SK-N-SH treated with all-trans-retinoic acid at 6 μM for 48 hours (cell line): ENCODE measurements around the gene SERPINB8.

Experiments
- ARNTL ChIP-seq: fragments of 450-650 bp; formaldehyde crosslinking; IDR thresholded peaks from 2 replicates; pipeline ENCODE4 v1.5.0; 2020; ENCODE audit warnings: low read depth, mild to moderate bottlenecking, moderate library complexity, borderline replicate concordance
- BACH2 ChIP-seq: fragments of 250-450 bp; sonication (Bioruptor Pico); IDR thresholded peaks from 2 replicates; pipeline ENCODE4 v1.9.0; 2021; ENCODE audit warnings: mild to moderate bottlenecking, borderline replicate concordance
- ESRRG ChIP-seq: fragments of 250-450 bp; sonication (Bioruptor Pico); IDR thresholded peaks from 2 replicates; pipeline ENCODE4 v1.6.1; 2021; ENCODE audit warnings: mild to moderate bottlenecking
- GLIS3 ChIP-seq: fragments of 250-450 bp; sonication (Bioruptor Pico); IDR thresholded peaks from 2 replicates; pipeline ENCODE4 v1.5.0; 2020; ENCODE audit warnings: mild to moderate bottlenecking, moderate library complexity
- PATZ1 ChIP-seq: fragments of 250-450 bp; sonication (Bioruptor Pico); IDR thresholded peaks from 2 replicates; pipeline ENCODE4 v1.8.0; 2020; ENCODE audit warnings: mild to moderate bottlenecking, moderate library complexity, borderline replicate concordance
- RARB ChIP-seq: fragments of 250-450 bp; sonication (Bioruptor Pico); IDR thresholded peaks from 2 replicates; pipeline ENCODE4 v1.8.0; 2021; ENCODE audit warnings: mild to moderate bottlenecking, moderate library complexity
- TOX ChIP-seq: fragments of 250-450 bp; sonication (Bioruptor Pico); IDR thresholded peaks from 2 replicates; pipeline ENCODE4 v1.8.0; 2021; ENCODE audit warnings: mild to moderate bottlenecking, moderate library complexity, borderline replicate concordance
- TF ChIP-seq, protein P1 (sequence below): fragments of 250-450 bp; sonication (Bioruptor Pico); IDR thresholded peaks from 2 replicates; pipeline ENCODE4 v1.5.1; 2020; ENCODE audit warnings: low read depth, mild to moderate bottlenecking, moderate library complexity

DNA sequence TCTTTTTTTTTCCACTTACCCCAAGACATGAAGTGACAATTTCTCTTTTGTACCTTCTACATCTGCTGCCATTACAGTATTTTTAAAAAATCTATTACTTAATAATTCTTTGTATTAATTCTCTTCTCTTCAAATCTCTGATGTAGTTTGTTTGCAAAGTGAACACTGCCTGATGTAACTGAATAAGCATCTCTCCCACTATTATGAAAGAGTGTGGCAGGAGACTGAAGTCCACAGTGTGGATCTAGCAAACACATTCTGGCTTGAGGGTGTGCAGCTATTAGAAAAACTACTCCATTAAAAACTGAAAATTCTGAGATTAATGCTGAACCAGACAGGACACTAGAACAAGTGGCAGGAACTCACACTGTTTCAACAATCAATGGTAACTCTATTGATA, 5.0 kb upstream of the SERPINB8 start:
- no peak for TF ChIP-seq BACH2 (CRISPR knock-in tag)
- no peak for TF ChIP-seq RARB (CRISPR knock-in tag)
- TF ChIP-seq, protein P1, sequence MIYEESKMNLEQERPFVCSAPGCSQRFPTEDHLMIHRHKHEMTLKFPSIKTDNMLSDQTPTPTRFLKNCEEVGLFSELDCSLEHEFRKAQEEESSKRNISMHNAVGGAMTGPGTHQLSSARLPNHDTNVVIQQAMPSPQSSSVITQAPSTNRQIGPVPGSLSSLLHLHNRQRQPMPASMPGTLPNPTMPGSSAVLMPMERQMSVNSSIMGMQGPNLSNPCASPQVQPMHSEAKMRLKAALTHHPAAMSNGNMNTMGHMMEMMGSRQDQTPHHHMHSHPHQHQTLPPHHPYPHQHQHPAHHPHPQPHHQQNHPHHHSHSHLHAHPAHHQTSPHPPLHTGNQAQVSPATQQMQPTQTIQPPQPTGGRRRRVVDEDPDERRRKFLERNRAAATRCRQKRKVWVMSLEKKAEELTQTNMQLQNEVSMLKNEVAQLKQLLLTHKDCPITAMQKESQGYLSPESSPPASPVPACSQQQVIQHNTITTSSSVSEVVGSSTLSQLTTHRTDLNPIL: no peak
- TF ChIP-seq GLIS3 (CRISPR knock-in tag): no peak
- no peak for TF ChIP-seq TOX
- no peak for TF ChIP-seq ARNTL (CRISPR knock-in tag)
- TF ChIP-seq PATZ1 (CRISPR knock-in tag): no peak
- TF ChIP-seq ESRRG (CRISPR knock-in tag): no peak
